Testis (tissue), 3 donors: ENCODE data around the gene TTC23L. TPM values are rescaled to one million over a fixed set of nuclear protein-coding genes. Genes with fewer than 3 reads are reported as not detected.

Experiments used
- DNase-seq: peaks from one replicate; pipeline ENCODE4 v3.0.0-alpha.2; 2019
- H3K27ac ChIP-seq, 2 donors: fragments of 200-600 bp; sonication (generic); one replicate each; pipeline ENCODE4 v1.5.1; 2019
- H3K27me3 ChIP-seq: fragments of 200-600 bp; sonication (generic); one replicate; pipeline ENCODE4 v1.5.1; 2019
- H3K36me3 ChIP-seq: fragments of 200-600 bp; sonication (generic); one replicate; pipeline ENCODE4 v1.5.1; 2017; ENCODE audit warnings: low read depth; ENCODE audit errors: missing control alignments
- H3K4me1 ChIP-seq: fragments of 200-600 bp; sonication (generic); one replicate; pipeline ENCODE4 v1.5.1; 2019
- H3K4me3 ChIP-seq, 2 donors: fragments of 200-600 bp; sonication (generic); one replicate each; pipeline ENCODE4 v1.5.1; 2017 to 2019
- H3K9me3 ChIP-seq: fragments of 200-600 bp; sonication (generic); one replicate; pipeline ENCODE4 v1.5.1; 2017
- CTCF ChIP-seq, 3 experiments: fragments of 450-650 bp in 2 of 3; fragments of 200-600 bp in 1 of 3; sonication (generic) in 1 of 3; IDR thresholded peaks; one replicate each; pipeline ENCODE4 v1.5.1; 2016 to 2019; ENCODE audit warnings: antibody characterized with exemption in 3 of 3, mild to moderate bottlenecking in 2 of 3, moderate library complexity in 1 of 3
- POLR2A ChIP-seq: fragments of 450-650 bp; IDR thresholded peaks from one replicate; pipeline ENCODE4 v1.6.1; 2017; ENCODE audit warnings: antibody characterized with exemption, mild to moderate bottlenecking, moderate library complexity
- WGBS, 2 donors: methylation state at CpG; one replicate each; pipeline ENCODE4 v1.1.5; 2018; 5-methylcytosine and 5-hydroxymethylcytosine counted together
- intact Hi-C: fragments of 100-400 bp; cut with DNase I; formaldehyde crosslinking; loops from one replicate; pipeline ENCODE4 v1.15.1; 2023; ENCODE audit warnings: low total_unique reads
- polyA plus RNA-seq: library from polyadenylated mRNA; stranded (reverse); fragments of 350-450 nt; fragmentation: Illumina TruSeq; extraction: RNeasy Lipid Tissue Mini Kit (QIAGEN cat#74804); gene quantifications from one replicate; pipeline ENCODE4 v1.2.3, GENCODE V29; 2014; ENCODE audit warnings: low read depth, low replicate concordance; ENCODE audit not compliant: insufficient read depth
- total RNA-seq, 2 donors: library from RNA; depleted of rRNA; stranded (reverse); fragments of >200 nt; gene quantifications; one replicate each; pipeline ENCODE4 v1.2.3, GENCODE V29; 2016

The TTC23L gene
- total and polyA plus RNA-seq, 3 donors from 2014 or later = 16.9 to 60.6 (median 28.2) TPM

- 63 to 72% methylated on average over 1 of the region's 1 CpG for WGBS, 2 donors
- H3K4me1 ChIP-seq = peaks cover 16% of the 10 kb centered on the region
- H3K9me3 ChIP-seq = no peaks in the 10 kb centered on the region
- intact Hi-C loops = no loop called here
- H3K27ac ChIP-seq = peak overlapping the region; percentile 13 to 74
- H3K36me3 ChIP-seq = no peaks in the 10 kb centered on the region
- peak; percentile 50 for DNase-seq
- H3K27me3 ChIP-seq = no peaks in the 10 kb centered on the region
- TF ChIP-seq CTCF (IDR thresholded peaks at IDR 0.05) (no peak), POLR2A (no peak)
- H3K4me3 ChIP-seq = no peak overlapping the region
Measured at GRCh38 chr5:34869256-34869655, 30.3 kb downstream of the TTC23L start.

- DNase-seq = no peak
- Histone ChIP-seq H3K9me3 (no peaks in the 10 kb centered on the region), H3K27me3 (no peaks in the 10 kb centered on the region), H3K4me1 (peaks cover 12% of the 10 kb centered on the region), H3K27ac (peak overlapping the region; percentile 12 to 16), H3K4me3 (no peak overlapping the region), H3K36me3 (no peaks in the 10 kb centered on the region)
- WGBS, 2 donors = 91 to 98% methylated on average over 2 of the region's 2 CpGs
- no peak for TF ChIP-seq POLR2A
- no peak for TF ChIP-seq CTCF (IDR thresholded peaks at IDR 0.05)
- intact Hi-C loops = no loop called here
Measured at GRCh38 chr5:34870382-34870781, 31.4 kb downstream of the TTC23L start.

GRCh38 chr5:34876275-34876674 is 37.3 kb downstream of the TTC23L start:
- intact Hi-C loops = no loop called here
- H3K36me3 ChIP-seq = no peaks in the 10 kb centered on the region
- no peaks in the 10 kb centered on the region for H3K9me3 ChIP-seq
- DNase-seq = no peak
- H3K4me1 ChIP-seq = no peaks in the 10 kb centered on the region
- H3K4me3 ChIP-seq = no peak overlapping the region
- no peaks in the 10 kb centered on the region for H3K27me3 ChIP-seq
- H3K27ac ChIP-seq = no peak overlapping the region
- no peak for TF ChIP-seq POLR2A

GRCh38 chr5:34881246-34881645 is 42.3 kb downstream of the TTC23L start:
- Histone ChIP-seq H3K27ac (no peak overlapping the region), H3K36me3 (no peaks in the 10 kb centered on the region), H3K4me1 (no peaks in the 10 kb centered on the region), H3K27me3 (no peaks in the 10 kb centered on the region), H3K4me3 (no peak overlapping the region), H3K9me3 (no peaks in the 10 kb centered on the region)
- DNase-seq = no peak
- TF ChIP-seq CTCF (IDR thresholded peaks at IDR 0.05) (no peak), POLR2A (no peak)
- intact Hi-C loops = no loop called here

GRCh38 chr5:34886392-34887119 is 47.6 kb downstream of the TTC23L start:
- 90 to 92% methylated on average over 3 of the region's 3 CpGs for whole genome bisulfite sequencing, 2 donors
- no peaks in the 10 kb centered on the region for H3K4me1 ChIP-seq
- TF ChIP-seq CTCF (IDR thresholded peaks at IDR 0.05) (no peak), POLR2A (no peak)
- no peaks in the 10 kb centered on the region for H3K27me3 ChIP-seq
- no peaks in the 10 kb centered on the region for H3K36me3 ChIP-seq
- H3K9me3 ChIP-seq = no peaks in the 10 kb centered on the region
- H3K4me3 ChIP-seq = no peak overlapping the region
- H3K27ac ChIP-seq = no peak overlapping the region
- intact Hi-C loops = no loop called here
- DNase-seq = no peak
